GM18498 (cell line): Measurements from ENCODE around the gene CACNB4.

ENCODE experiments used
- ATAC-seq: cut with Tn5 transposase; IDR thresholded peaks from one replicate; pipeline ENCODE4 v1.9.1; 2021; ENCODE audit warnings: mild to moderate bottlenecking, moderate library complexity; ENCODE audit not compliant: unreplicated experiment

Gene CACNB4

GRCh38 chr2:151837926-151838325 lies 260.9 kb downstream of the CACNB4 start:
- no peak for ATAC-seq

- peak; percentile 81 for ATAC-seq
These were observed 264.9 kb downstream of the CACNB4 start for GRCh38 chr2:151833984-151834383.

GRCh38 chr2:151830961-151831360 lies 267.9 kb downstream of the CACNB4 start:
- no peak for ATAC-seq

GRCh38 chr2:151828890-151829324 lies 269.9 kb downstream of the CACNB4 start:
- no peak for ATAC-seq

- ATAC-seq: peak; percentile 93
These were observed 270.5 kb downstream of the CACNB4 start, which contains the start of gene ARL5A for GRCh38 chr2:151828143-151828889. TSS of gene ARL5A (minus strand) at chr2:151828421. CDS start at chr2:151828176, 245 bp downstream.

- ATAC-seq: peak; percentile 27
These were observed 271.2 kb downstream of the CACNB4 start for GRCh38 chr2:151827564-151828142.

- ATAC-seq: no peak
These were observed 272.1 kb downstream of the CACNB4 start for GRCh38 chr2:151826737-151827157.

- ATAC-seq: no peak
These were observed 274.0 kb downstream of the CACNB4 start for GRCh38 chr2:151824886-151825285.

- ATAC-seq: no peak
These were observed 275.2 kb downstream of the CACNB4 start for GRCh38 chr2:151823651-151824050.

GRCh38 chr2:151819920-151820319 lies 278.9 kb downstream of the CACNB4 start:
- no peak for ATAC-seq

- ATAC-seq: no peak
These were observed 280.9 kb downstream of the CACNB4 start for GRCh38 chr2:151817929-151818328.

- ATAC-seq: no peak
These were observed 282.0 kb downstream of the CACNB4 start for GRCh38 chr2:151816843-151817242.

GRCh38 chr2:151815821-151816489 lies 282.9 kb downstream of the CACNB4 start:
- ATAC-seq: no peak

- ATAC-seq: no peak
These were observed 288.4 kb downstream of the CACNB4 start for GRCh38 chr2:151810489-151810888.

GRCh38 chr2:151809073-151809383 lies 289.8 kb downstream of the CACNB4 start:
- no peak for ATAC-seq

- ATAC-seq: peak; percentile 54
These were observed 290.4 kb downstream of the CACNB4 start for GRCh38 chr2:151808258-151809072.

GRCh38 chr2:151805961-151806360 lies 292.9 kb downstream of the CACNB4 start:
- ATAC-seq: no peak

- ATAC-seq: no peak
These were observed 293.5 kb downstream of the CACNB4 start for GRCh38 chr2:151805343-151805742.

GRCh38 chr2:151803811-151804210 lies 295.0 kb downstream of the CACNB4 start:
- no peak for ATAC-seq

GRCh38 chr2:151802315-151802714 lies 296.5 kb downstream of the CACNB4 start:
- no peak for ATAC-seq

GRCh38 chr2:151799886-151800292 lies 299.0 kb downstream of the CACNB4 start:
- no peak for ATAC-seq
